Stomach (tissue), 9 donors: ENCODE data around the gene SLC38A2. TPM values are rescaled to one million over a fixed set of nuclear protein-coding genes. Genes with fewer than 3 reads are reported as not detected.

ENCODE experiments used
- DNase-seq, 2 donors: peaks; one replicate each; pipeline versions ENCODE4 v3.0.0 to v3.0.0-alpha.2; 2013 to 2019
- H3K27ac ChIP-seq, 5 donors: fragments of 200-600 bp in 4 of 5; sonication (generic) in 4 of 5; one replicate each; pipeline ENCODE4 v1.5.1; 2013 to 2019; ENCODE audit warnings: mild to moderate bottlenecking in 1 of 5, moderate library complexity in 1 of 5
- H3K27me3 ChIP-seq, 3 donors: fragments of 200-600 bp; sonication (generic); one replicate each; pipeline ENCODE4 v1.5.1; 2017 to 2019; ENCODE audit warnings: mixed run types in 1 of 3
- H3K36me3 ChIP-seq, 4 donors: fragments of 200-600 bp; sonication (generic); 1 replicate in 3 of 4; 2 replicates in 1 of 4; pipeline ENCODE4 v1.5.1; 2016 to 2019
- H3K4me1 ChIP-seq, 4 donors: fragments of 200-600 bp; sonication (generic); one replicate each; pipeline ENCODE4 v1.5.1; 2016 to 2019
- H3K4me3 ChIP-seq, 4 donors: fragments of 200-600 bp; sonication (generic) in 3 of 4; one replicate each; pipeline ENCODE4 v1.5.1; 2016 to 2019; ENCODE audit warnings: mild to moderate bottlenecking in 1 of 4
- H3K9me3 ChIP-seq, 4 donors: fragments of 200-600 bp; sonication (generic); one replicate each; pipeline ENCODE4 v1.5.1; 2016 to 2019
- CTCF ChIP-seq, 7 experiments: fragments of 450-650 bp in 4 of 7; fragments of 200-600 bp in 3 of 7; sonication (generic) in 3 of 7; IDR thresholded peaks; one replicate each; pipeline ENCODE4 v1.5.1; 2016 to 2019; ENCODE audit warnings: antibody characterized with exemption in 7 of 7, control low read depth in 2 of 7, mild to moderate bottlenecking in 1 of 7
- EP300 ChIP-seq: sonication (generic); formaldehyde crosslinking; IDR thresholded peaks from one replicate; pipeline ENCODE4 v1.6.1; 2017; ENCODE audit warnings: antibody characterized with exemption
- POLR2A ChIP-seq, 4 donors: fragments of 450-650 bp; IDR thresholded peaks; one replicate each; pipeline ENCODE4 v1.6.1; 2016; ENCODE audit warnings: antibody characterized with exemption in 4 of 4, control low read depth in 2 of 4, mild to moderate bottlenecking in 1 of 4, moderate library complexity in 1 of 4
- POLR2AphosphoS5 ChIP-seq, 3 donors: sonication (generic); formaldehyde crosslinking; IDR thresholded peaks; one replicate each; pipeline ENCODE4 v1.6.1; 2016; ENCODE audit warnings: antibody characterized with exemption in 3 of 3
- whole genome bisulfite sequencing, 5 donors: extraction: QIAGEN DNeasy Blood & Tissue Kit in 3 of 5; methylation state at CpG; one replicate each; pipeline versions ENCODE4 v1.1.5 to v1.1.7; 2013 to 2018; 5-methylcytosine and 5-hydroxymethylcytosine counted together
- intact Hi-C: fragments of 100-400 bp; cut with DNase I; formaldehyde crosslinking; loops from one replicate; pipeline ENCODE4 v1.15.1; 2023; ENCODE audit warnings: low total_unique reads
- polyA plus RNA-seq, 3 donors: library from polyadenylated mRNA; stranded (reverse); fragments of 200-250 nt; gene quantifications; one replicate each; pipeline ENCODE4 v1.2.3, GENCODE V29; 2013
- total RNA-seq, 5 donors: library from RNA; depleted of rRNA; stranded (reverse); fragments of >200 nt; gene quantifications; one replicate each; pipeline versions ENCODE4 v1.1.0 to v1.2.3, GENCODE V29; 2014 to 2016
- donor health status: healthy with polysubstance abuse.
- donor health status: Bipolar disorder and iron deficiency.
- donor health status: healthy.

SLC38A2 gene
- total and polyA plus RNA-seq, 8 donors = 26.6 to 716 (median 157) TPM

- no peaks in the 10 kb centered on the region for H3K27me3 ChIP-seq
- H3K4me1 ChIP-seq = peaks cover 34 to 59% (median 50%) of the 10 kb centered on the region in 4 donors
- H3K9me3 ChIP-seq = no peaks in the 10 kb centered on the region
- peak in 2 of 7 experiments; percentile 12 to 32 for TF ChIP-seq CTCF (IDR thresholded peaks at IDR 0.05)
- TF ChIP-seq POLR2AphosphoS5 (IDR thresholded peaks at IDR 0.05) = peak; percentile 85 to 97 (median 89)
- no peak for TF ChIP-seq EP300
- peak in 2 of 4 donors; percentile 9 to 52 for TF ChIP-seq POLR2A (IDR thresholded peaks at IDR 0.05)
- DNase-seq = peak; percentile 94 to 97
- H3K27ac ChIP-seq = peak overlapping the region; percentile 99 to 100 (median 99)
- intact Hi-C loops = no loop called here
- peak overlapping the region; percentile 94 to 100 (median 96) for H3K4me3 ChIP-seq
- H3K36me3 ChIP-seq = peaks cover 42 to 51% (median 51%) of the 10 kb centered on the region in 4 donors
- WGBS, 5 donors = 0 to 1% (median 1%) methylated on average over 26 to 54 of the region's 54 CpGs
Measured at GRCh38 chr12:46370792-46371717, 1.5 kb downstream of the SLC38A2 start.

- Histone ChIP-seq H3K9me3 (no peaks in the 10 kb centered on the region), H3K4me1 (peaks cover 39 to 66% (median 57%) of the 10 kb centered on the region in 4 donors), H3K27me3 (no peaks in the 10 kb centered on the region), H3K27ac (peak overlapping the region in 4 of 5 donors; percentile 99 to 100 (median 99)), H3K4me3 (peak overlapping the region; percentile 94 to 100 (median 96)), H3K36me3 (peaks cover 49 to 58% (median 58%) of the 10 kb centered on the region in 4 donors)
- intact Hi-C loops = no loop called here
- no peak for DNase-seq
- no peak for TF ChIP-seq POLR2AphosphoS5 (IDR thresholded peaks at IDR 0.05)
- TF ChIP-seq POLR2A (IDR thresholded peaks at IDR 0.05) = no peak
- no peak for TF ChIP-seq CTCF (IDR thresholded peaks at IDR 0.05)
- TF ChIP-seq EP300 = no peak
- WGBS, 5 donors = 8 to 11% (median 10%) methylated on average over 2 of the region's 2 CpGs
Measured at GRCh38 chr12:46370380-46370734, 2.2 kb downstream of the SLC38A2 start.

GRCh38 chr12:46369474-46370379 lies 2.8 kb downstream of the SLC38A2 start:
- intact Hi-C loops = no loop called here
- no peaks in the 10 kb centered on the region for H3K9me3 ChIP-seq
- H3K27me3 ChIP-seq = no peaks in the 10 kb centered on the region
- peak in 1 of 2 donors; percentile 73 for DNase-seq
- H3K4me1 ChIP-seq = peaks cover 43 to 72% (median 63%) of the 10 kb centered on the region in 4 donors
- 18 to 26% (median 24%) methylated on average over 7 of the region's 7 CpGs for WGBS, 5 donors
- H3K36me3 ChIP-seq = peaks cover 55 to 65% (median 64%) of the 10 kb centered on the region in 4 donors
- H3K27ac ChIP-seq = peak overlapping the region; percentile 40 to 100 (median 99)
- H3K4me3 ChIP-seq = peak overlapping the region; percentile 94 to 100 (median 96)
- TF ChIP-seq POLR2AphosphoS5 (IDR thresholded peaks at IDR 0.05) (peak in 1 of 3 donors; percentile 42), EP300 (no peak), POLR2A (IDR thresholded peaks at IDR 0.05) (no peak), CTCF (IDR thresholded peaks at IDR 0.05) (no peak)

GRCh38 chr12:46369095-46369473 lies 3.5 kb downstream of the SLC38A2 start:
- H3K4me1 ChIP-seq = peaks cover 50 to 74% (median 68%) of the 10 kb centered on the region in 4 donors
- WGBS, 5 donors = 34 to 53% (median 34%) methylated on average over 4 of the region's 4 CpGs
- H3K9me3 ChIP-seq = no peaks in the 10 kb centered on the region
- no peak for DNase-seq
- H3K36me3 ChIP-seq = peaks cover 62 to 71% (median 71%) of the 10 kb centered on the region in 4 donors
- intact Hi-C loops = no loop called here
- H3K27ac ChIP-seq = peak overlapping the region; percentile 40 to 100 (median 99)
- H3K27me3 ChIP-seq = no peaks in the 10 kb centered on the region
- TF ChIP-seq POLR2AphosphoS5 (IDR thresholded peaks at IDR 0.05) (no peak), POLR2A (IDR thresholded peaks at IDR 0.05) (no peak), EP300 (no peak), CTCF (IDR thresholded peaks at IDR 0.05) (no peak)
- peak overlapping the region; percentile 94 to 100 (median 96) for H3K4me3 ChIP-seq
